Activated CD8-positive, alpha-beta memory T cell treated with anti-CD3 and anti-CD28 coated beads for 36 hours (primary cell): ENCODE measurements around the gene DGKE. TPM values are rescaled to one million over a fixed set of nuclear protein-coding genes. Genes with fewer than 3 reads are reported as not detected.

Experiments used
- CTCF ChIA-PET: fragments of 350-600 bp; sonication (Branson Sonifier 250); formaldehyde crosslinking; loops from one replicate; lab custom pipeline; 2021; ENCODE audit warnings: antibody characterized with exemption; lab: Charles Lee
- POLR2A ChIA-PET: fragments of 350-600 bp; sonication (Branson Sonifier 250); formaldehyde crosslinking; loops from one replicate; lab custom pipeline; 2021; ENCODE audit warnings: antibody characterized with exemption; lab: Charles Lee
- total RNA-seq, 2 experiments: library from RNA; stranded (reverse); gene quantifications; one replicate each; pipeline ENCODE4 v1.2.3, GENCODE V29; 2021

DGKE gene
- total RNA-seq, 2 experiments from 2014 or later: 30.7 to 33.9 TPM

DNA sequence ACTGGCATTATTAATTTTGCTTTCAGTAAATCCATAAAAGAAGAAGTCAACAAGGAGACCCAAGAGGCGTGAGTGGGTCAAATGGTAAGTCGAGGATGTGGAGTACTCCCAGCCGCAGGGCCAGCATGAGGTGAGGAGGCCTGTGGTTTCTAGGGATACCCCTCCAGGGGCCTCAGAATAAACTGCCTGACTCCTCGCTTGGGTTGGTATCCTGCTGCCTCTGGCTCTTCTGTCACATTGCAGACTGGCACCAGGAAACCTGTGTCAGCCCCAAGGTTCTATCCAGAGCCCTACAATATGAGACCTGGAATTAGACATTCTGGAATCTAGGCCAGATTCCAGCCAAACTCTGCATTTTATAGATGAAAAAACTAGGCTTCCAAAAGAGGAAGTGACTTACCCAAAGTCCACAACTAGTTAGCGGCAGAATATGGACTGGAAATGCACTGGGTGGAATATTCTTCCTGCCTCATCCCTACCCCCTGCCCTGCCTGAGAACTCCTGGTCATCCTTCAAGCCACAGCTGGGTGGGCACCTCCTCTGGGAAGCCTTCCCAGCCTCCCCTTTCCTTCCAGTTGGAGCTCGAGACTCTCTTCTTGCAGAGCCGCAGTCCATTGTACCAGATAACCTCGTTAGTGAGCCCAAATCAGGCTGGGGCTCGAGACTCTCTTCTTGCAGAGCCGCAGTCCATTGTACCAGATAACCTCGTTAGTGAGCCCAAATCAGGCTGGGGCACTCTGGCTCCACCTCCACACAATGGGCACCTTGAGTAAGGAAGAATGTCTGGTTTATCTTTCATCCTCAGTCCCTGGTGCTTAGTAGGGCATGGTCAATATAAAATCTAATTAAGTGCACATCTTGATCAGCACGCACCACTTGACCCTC lies 22.8 kb upstream of the DGKE start:
- POLR2A ChIA-PET: no interaction called here

DNA sequence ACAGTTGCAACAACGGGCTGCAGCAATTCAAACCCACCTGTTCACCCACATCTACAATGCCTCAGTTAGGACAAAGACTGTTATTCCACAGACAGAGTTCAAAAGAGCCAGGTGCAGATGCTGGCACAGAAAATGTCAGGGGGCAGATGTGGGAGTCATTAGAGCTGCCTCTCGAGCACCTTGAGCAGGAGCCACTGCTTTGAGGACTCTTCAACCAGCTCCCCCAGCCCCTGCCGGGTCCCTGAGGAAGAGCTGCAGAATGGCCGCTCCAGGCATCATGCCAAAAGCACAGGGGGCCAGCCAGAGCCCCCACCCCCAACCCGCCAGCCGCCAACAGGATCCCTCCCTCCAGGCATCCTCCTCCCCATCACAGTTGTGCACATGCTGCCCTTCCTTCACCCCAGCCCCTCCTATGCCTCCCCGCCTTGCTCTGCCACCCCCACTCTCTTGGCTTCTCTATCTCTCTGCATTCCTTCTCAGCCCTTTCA lies 21.0 kb upstream of the DGKE start:
- ChIA-PET CTCF (no interaction called here), POLR2A (no interaction called here)

More for the DNA sequence above, 22.8 kb upstream of the DGKE start:
- CTCF ChIA-PET: interaction anchor here (1.0 kb wide), 1 partner anchor 82 kb away, joined by 3 read pairs; no protein-coding TSS in a partner anchor

DNA sequence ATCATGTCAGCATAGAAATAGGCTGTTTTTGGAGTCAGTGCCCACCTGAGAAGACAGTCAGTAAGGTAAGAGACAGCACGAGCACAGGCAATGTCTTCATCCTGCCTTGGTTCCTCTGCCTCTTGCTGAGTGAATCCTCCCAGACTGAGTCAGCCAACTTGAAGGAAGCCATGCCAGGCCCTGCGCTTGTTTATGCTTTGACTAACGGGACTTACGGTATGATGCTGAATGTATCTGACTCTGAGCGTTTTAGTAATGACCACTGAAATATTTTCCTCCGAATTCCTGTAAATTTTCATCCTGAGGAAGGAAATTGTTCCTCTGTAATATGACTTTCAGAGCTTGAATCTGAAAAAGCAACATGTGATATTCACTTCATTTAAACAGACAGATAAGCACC lies 18.2 kb upstream of the DGKE start:
- ChIA-PET CTCF (no interaction called here), POLR2A (no interaction called here)

- ChIA-PET CTCF (interaction anchor here (0.6 to 1.7 kb wide), 3 partner anchors 36 to 963 kb away, joined by 3 to 6 read pairs (median 3); no protein-coding TSS in a partner anchor), POLR2A (no interaction called here)
These were observed 16.9 kb upstream of the DGKE start for GRCh38 chr17:56817066-56817465.

DNA sequence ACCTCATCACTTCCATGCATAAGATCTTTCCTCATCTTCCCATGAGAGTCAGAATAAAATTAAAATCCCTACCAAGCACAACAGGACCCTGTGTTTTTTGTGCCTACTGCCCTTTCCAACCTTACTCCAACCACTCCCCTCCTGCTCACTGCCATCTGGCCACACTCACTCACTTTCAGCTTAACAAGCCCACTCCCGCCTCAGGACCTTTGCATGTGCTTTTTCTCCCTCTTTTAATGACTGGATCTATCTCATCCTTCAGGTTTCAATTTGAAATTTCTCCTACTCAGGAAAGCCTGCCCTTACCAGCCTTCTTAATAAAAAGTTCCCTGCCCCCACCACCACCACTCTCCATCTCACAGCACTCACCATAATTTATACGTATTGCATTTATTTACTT lies 14.9 kb upstream of the DGKE start:
- CTCF ChIA-PET: interaction anchor here (1.0 to 2.1 kb wide), 10 partner anchors 10 to 965 kb away, joined by 3 to 6 read pairs (median 4); partner anchors contain the start of genes C17orf67, COIL and DGKE
- POLR2A ChIA-PET: interaction anchor here (1.0 kb wide), 1 partner anchor 14 kb away, joined by 4 read pairs; the partner anchor contains the start of genes C17orf67 and DGKE

DNA sequence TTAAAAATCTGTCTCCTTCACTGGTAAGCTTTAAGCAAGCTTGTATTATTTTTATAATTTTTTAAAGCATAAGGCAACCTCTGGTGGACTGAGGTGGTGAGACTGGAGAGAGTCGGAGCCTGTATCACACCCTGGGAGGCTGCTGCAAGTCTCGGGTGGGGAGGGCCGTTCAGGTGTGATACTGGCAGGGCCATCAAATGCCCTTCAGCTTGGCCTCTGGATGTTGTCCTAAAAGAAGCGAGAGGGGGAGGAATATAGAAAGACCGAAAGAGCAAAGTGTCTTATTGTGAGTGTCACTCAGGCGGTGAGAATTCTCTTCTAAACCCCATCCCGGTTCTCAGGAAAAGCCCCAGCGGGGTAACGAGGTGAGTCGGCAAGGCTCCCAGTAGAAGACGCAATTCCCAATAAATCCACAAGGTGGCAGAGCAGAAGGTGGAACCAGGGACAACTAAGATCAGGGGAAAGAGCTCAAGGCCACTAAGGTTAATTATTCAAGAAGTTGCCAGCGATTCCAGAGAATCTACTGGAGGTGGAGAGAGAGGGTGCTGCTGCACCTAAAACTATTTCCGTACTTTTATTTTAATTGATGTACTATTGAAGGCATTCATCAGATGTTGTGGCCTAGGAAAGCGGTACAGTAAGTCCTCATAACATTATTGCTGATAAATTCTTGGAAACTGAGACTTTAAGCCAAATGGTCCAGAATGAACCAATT lies 14.4 kb upstream of the DGKE start:
- POLR2A ChIA-PET: interaction anchor here (1.0 kb wide), 1 partner anchor 14 kb away, joined by 4 read pairs; the partner anchor contains the start of genes C17orf67 and DGKE
- CTCF ChIA-PET: interaction anchor here (0.7 to 2.1 kb wide), 16 partner anchors 9 to 965 kb away, joined by 3 to 6 read pairs (median 4); partner anchors contain the start of genes C17orf67, COIL and DGKE

GRCh38 chr17:56820207-56820606 lies 13.7 kb upstream of the DGKE start:
- POLR2A ChIA-PET: interaction anchor here (1.0 kb wide), 1 partner anchor 13 kb away, joined by 4 read pairs; the partner anchor contains the start of genes C17orf67 and DGKE
- CTCF ChIA-PET: interaction anchor here (0.7 to 2.1 kb wide), 15 partner anchors 8 to 964 kb away, joined by 3 to 6 read pairs (median 4); partner anchors contain the start of genes C17orf67 and DGKE

DNA sequence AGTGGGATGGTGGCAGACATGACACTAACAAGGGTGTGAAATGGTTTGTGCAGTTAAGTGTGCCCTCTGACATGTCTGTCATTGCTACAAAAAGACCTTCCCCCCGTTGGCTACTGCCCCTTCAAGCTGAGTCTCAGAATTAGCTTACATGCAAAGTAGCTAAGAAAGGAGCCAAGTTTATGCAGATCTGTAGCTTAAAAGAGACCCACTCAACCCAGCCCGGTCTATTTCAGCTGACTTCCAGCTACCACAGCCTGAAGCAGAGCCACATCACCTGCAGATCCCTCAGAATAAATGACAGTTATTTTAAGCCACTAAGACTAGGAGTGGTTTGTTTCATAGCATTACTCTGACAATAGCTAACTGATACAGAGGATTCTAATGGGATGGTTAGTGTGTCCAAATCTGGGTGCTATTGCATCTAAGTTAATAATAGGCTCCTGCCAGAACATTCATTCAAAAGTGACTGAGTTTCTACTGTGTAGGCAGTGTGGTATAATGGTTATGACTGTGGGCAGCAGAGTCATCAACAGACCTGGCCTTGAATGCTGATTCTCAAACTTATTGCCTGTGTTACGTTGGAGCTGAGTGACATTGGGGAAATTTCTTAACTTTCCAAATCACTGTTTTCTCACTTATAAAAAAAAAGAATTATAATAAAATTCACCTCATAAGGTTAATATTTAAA lies 12.0 kb upstream of the DGKE start:
- POLR2A ChIA-PET: interaction anchor here (0.8 kb wide), 1 partner anchor 11 kb away, joined by 3 read pairs; no protein-coding TSS in a partner anchor
- CTCF ChIA-PET: interaction anchor here (1.4 kb wide), 1 partner anchor 118 kb away, joined by 5 read pairs; no protein-coding TSS in a partner anchor

- POLR2A ChIA-PET: no interaction called here
- CTCF ChIA-PET: no interaction called here
These were observed 11.2 kb upstream of the DGKE start for GRCh38 chr17:56822725-56823124.

GRCh38 chr17:56823848-56824247 lies 10.1 kb upstream of the DGKE start:
- ChIA-PET POLR2A (no interaction called here), CTCF (no interaction called here)

GRCh38 chr17:56824503-56824902 lies 9.4 kb upstream of the DGKE start:
- CTCF ChIA-PET: interaction anchor here (1.4 kb wide), 1 partner anchor 115 kb away, joined by 4 read pairs; no protein-coding TSS in a partner anchor
- POLR2A ChIA-PET: no interaction called here

DNA sequence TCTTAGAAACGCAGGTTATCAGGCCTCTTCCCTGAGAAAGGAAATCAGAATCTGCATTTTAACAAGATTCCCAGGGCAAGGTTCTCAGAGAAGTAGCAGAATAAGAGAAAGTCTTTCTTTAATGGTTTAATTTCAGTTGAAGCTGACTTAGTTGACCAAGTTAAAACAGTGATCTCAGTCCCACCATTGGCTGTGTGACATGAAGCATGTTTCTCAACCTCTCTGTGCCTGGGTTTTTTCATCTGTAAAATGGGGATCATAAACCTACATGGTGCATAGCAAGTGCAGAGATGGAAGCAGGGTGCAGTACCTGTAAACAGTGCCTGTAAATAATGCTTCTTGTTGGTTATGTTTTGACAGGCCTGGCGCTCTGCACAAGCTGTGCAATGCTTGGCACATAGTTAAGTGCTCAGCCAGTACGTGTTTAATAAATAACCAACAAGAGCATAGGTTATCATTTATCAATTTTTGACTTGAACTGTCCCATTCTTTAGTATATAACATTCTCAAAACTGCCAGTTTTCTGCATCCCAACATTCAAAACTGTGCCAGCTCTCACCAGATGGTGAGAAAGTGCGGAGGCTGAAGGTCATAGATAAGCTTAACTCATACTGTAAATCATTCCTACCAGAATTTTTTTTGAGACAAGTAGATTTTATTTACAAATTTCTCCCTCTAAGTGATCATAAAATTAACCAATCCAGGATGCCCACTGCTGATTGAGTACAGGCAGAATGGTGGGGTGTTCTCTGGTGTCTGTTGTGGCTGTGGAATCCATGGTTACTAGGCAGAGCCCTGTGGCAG lies 7.1 kb upstream of the DGKE start:
- ChIA-PET POLR2A (no interaction called here), CTCF (no interaction called here)

DNA sequence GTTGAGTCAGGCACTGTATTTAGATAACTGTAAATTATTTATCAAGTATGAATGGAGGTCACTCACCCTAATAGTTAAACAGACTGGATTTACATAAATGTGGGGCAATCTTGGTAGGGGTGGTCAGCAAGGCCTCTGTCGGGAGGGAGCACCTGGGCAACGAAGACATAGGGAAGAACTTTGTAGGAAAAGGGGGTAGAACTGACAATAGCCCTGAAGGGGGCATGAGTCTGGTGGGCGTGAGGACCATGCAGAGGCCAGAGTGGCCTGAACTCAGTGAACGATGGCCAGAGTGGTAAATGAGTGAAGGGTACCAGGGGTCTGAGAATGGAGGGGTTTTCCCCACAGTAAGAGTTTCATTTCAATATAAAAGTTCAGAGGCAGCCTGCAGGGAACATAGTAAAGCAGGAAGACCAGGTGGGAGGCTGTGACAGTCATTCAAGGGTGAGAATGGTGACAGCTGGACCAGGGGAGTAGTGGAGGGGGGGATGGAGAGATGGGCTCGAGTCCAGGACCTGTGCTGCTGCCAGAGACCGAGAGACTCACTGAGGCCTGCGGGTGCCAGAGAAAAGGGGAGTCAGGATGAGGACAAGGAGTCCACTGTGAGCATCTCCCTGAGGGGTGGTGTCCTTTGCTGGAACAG lies 3.1 kb upstream of the DGKE start:
- ChIA-PET CTCF (no interaction called here), POLR2A (no interaction called here)

- CTCF ChIA-PET: no interaction called here
- POLR2A ChIA-PET: no interaction called here
These were observed 2.4 kb upstream of the DGKE start for GRCh38 chr17:56831369-56832095.

GRCh38 chr17:56832446-56832845 lies 1.5 kb upstream of the DGKE start:
- ChIA-PET CTCF (interaction anchor here (2.0 kb wide), 1 partner anchor 13 kb away, joined by 6 read pairs; no protein-coding TSS in a partner anchor), POLR2A (interaction anchor here (1.1 to 4.3 kb wide), 3 partner anchors 11 to 81 kb away, joined by 3 to 26 read pairs (median 4); partner anchors contain the start of gene TRIM25)

GRCh38 chr17:56833057-56833808 lies 718 bp upstream of the DGKE start:
- POLR2A ChIA-PET: interaction anchor here (1.0 to 4.3 kb wide), 4 partner anchors 12 to 80 kb away, joined by 3 to 26 read pairs (median 4); partner anchors contain the start of gene TRIM25
- CTCF ChIA-PET: interaction anchor here (1.2 to 2.0 kb wide), 2 partner anchors 14 to 106 kb away, joined by 3 to 6 read pairs; no protein-coding TSS in a partner anchor
